WTC11 (cell line): Measurements from ENCODE around the gene KRABD2.

Source experiments
- ATAC-seq: fragments of 200-7000 bp; cut with Tn5 transposase; 2 replicates; pipeline ENCODE4 v1.10.0; 2021; ENCODE audit warnings: mild to moderate bottlenecking, moderate library complexity
- CTCF ChIA-PET: fragments of 300-600 bp; sonication (Branson Sonifier 250); formaldehyde crosslinking; loops from one replicate; lab custom pipeline; 2021; ENCODE audit warnings: antibody characterized with exemption; lab: Charles Lee
- POLR2A ChIA-PET: fragments of 350-600 bp; sonication (Branson Sonifier 250); formaldehyde crosslinking; loops from one replicate; lab custom pipeline; 2021; ENCODE audit warnings: antibody characterized with exemption; lab: Charles Lee
- DNase-seq: peaks from one replicate; pipeline ENCODE4 v3.0.0; 2021; ENCODE audit warnings: low spot score
- H3K27ac Mint-ChIP-seq: 2 replicates; pipeline ENCODE4 v1.8.0; 2021; ENCODE audit warnings: mixed read lengths
- H3K27me3 Mint-ChIP-seq: 2 replicates; pipeline ENCODE4 v1.8.0; 2021; ENCODE audit warnings: low read depth, mild to moderate bottlenecking, moderate library complexity, mixed read lengths
- H3K36me3 Mint-ChIP-seq: 2 replicates; pipeline ENCODE4 v1.8.0; 2021; ENCODE audit warnings: mixed read lengths
- H3K4me1 Mint-ChIP-seq: 2 replicates; pipeline ENCODE4 v1.8.0; 2022; ENCODE audit warnings: mixed read lengths
- H3K4me3 Mint-ChIP-seq: 2 replicates; pipeline ENCODE4 v1.8.0; 2021; ENCODE audit warnings: mild to moderate bottlenecking, moderate library complexity, mixed read lengths
- H3K9me3 Mint-ChIP-seq: 2 replicates; pipeline ENCODE4 v1.8.0; 2021; ENCODE audit warnings: mixed read lengths
- ATF1 ChIP-seq: sonication (generic); formaldehyde crosslinking; IDR thresholded peaks from 2 replicates; pipeline ENCODE4 v1.8.1; 2023; ENCODE audit warnings: mild to moderate bottlenecking, moderate library complexity, missing genetic modification reagents
- CREM ChIP-seq: sonication (generic); formaldehyde crosslinking; IDR thresholded peaks from 2 replicates; pipeline ENCODE4 v1.8.1; 2022; ENCODE audit warnings: mild to moderate bottlenecking, missing genetic modification reagents, moderate library complexity
- ELF4 ChIP-seq: sonication (generic); formaldehyde crosslinking; IDR thresholded peaks from 2 replicates; pipeline ENCODE4 v1.8.1; 2022; ENCODE audit warnings: low read depth, mild to moderate bottlenecking, moderate library complexity, missing genetic modification reagents
- FOXK1 ChIP-seq: sonication (generic); formaldehyde crosslinking; IDR thresholded peaks from 2 replicates; pipeline ENCODE4 v1.8.0; 2022; ENCODE audit warnings: mild to moderate bottlenecking, moderate library complexity, missing genetic modification reagents
- MYBL2 ChIP-seq: sonication (generic); formaldehyde crosslinking; IDR thresholded peaks from 2 replicates; pipeline ENCODE4 v1.8.1; 2023; ENCODE audit warnings: mild to moderate bottlenecking, moderate library complexity, missing genetic modification reagents
- NFATC4 ChIP-seq: fragments of 250-450 bp; sonication (Bioruptor Pico); IDR thresholded peaks from 2 replicates; pipeline ENCODE4 v1.9.0; 2021; ENCODE audit warnings: mild to moderate bottlenecking
- NFE2L1 ChIP-seq: sonication (generic); formaldehyde crosslinking; IDR thresholded peaks from 2 replicates; pipeline ENCODE4 v1.8.1; 2023; ENCODE audit warnings: missing genetic modification reagents
- NFYB ChIP-seq: sonication (generic); formaldehyde crosslinking; conservative IDR thresholded peaks from 2 replicates; pipeline ENCODE4 v1.8.0; 2022; ENCODE audit warnings: low read depth, missing genetic modification reagents
- NR2C2 ChIP-seq: sonication (generic); formaldehyde crosslinking; IDR thresholded peaks from 2 replicates; pipeline ENCODE4 v1.8.0; 2022; ENCODE audit warnings: mild to moderate bottlenecking, missing genetic modification reagents
- PRRX2 ChIP-seq: fragments of 250-450 bp; sonication (Bioruptor Pico); IDR thresholded peaks from 2 replicates; pipeline ENCODE4 v1.8.0; 2021; ENCODE audit warnings: mild to moderate bottlenecking
- SMAD3 ChIP-seq: sonication (generic); formaldehyde crosslinking; IDR thresholded peaks from 2 replicates; pipeline ENCODE4 v1.8.0; 2022; ENCODE audit warnings: missing genetic modification reagents, mild to moderate bottlenecking, borderline replicate concordance
- SMAD4 ChIP-seq: sonication (generic); formaldehyde crosslinking; IDR thresholded peaks from 2 replicates; pipeline ENCODE4 v1.8.0; 2022; ENCODE audit warnings: mild to moderate bottlenecking, missing genetic modification reagents
- ZNF232 ChIP-seq: sonication (generic); formaldehyde crosslinking; IDR thresholded peaks from 2 replicates; pipeline ENCODE4 v1.8.0; 2022; ENCODE audit warnings: mild to moderate bottlenecking, missing genetic modification reagents
- ZNF396 ChIP-seq: fragments of 250-450 bp; sonication (Bioruptor Pico); IDR thresholded peaks from 2 replicates; pipeline ENCODE4 v1.8.0; 2021; ENCODE audit warnings: mild to moderate bottlenecking, moderate library complexity, borderline replicate concordance
- TF ChIP-seq, protein P1 (sequence below): sonication (generic); formaldehyde crosslinking; conservative IDR thresholded peaks from 2 replicates; pipeline ENCODE4 v1.8.1; 2022; ENCODE audit warnings: mild to moderate bottlenecking, missing genetic modification reagents
- TF ChIP-seq, protein P2 (sequence below): sonication (generic); formaldehyde crosslinking; IDR thresholded peaks from 2 replicates; pipeline ENCODE4 v1.8.1; 2023; ENCODE audit warnings: mild to moderate bottlenecking, missing genetic modification reagents
- TF ChIP-seq, protein P3 (sequence below): sonication (generic); formaldehyde crosslinking; IDR thresholded peaks from 2 replicates; pipeline ENCODE4 v1.8.1; 2022; ENCODE audit warnings: low read depth, missing genetic modification reagents, borderline replicate concordance
- TF ChIP-seq, protein P4 (sequence below): sonication (generic); formaldehyde crosslinking; IDR thresholded peaks from 2 replicates; pipeline ENCODE4 v1.8.1; 2022; ENCODE audit warnings: mild to moderate bottlenecking, moderate library complexity, missing genetic modification reagents
- TF ChIP-seq, protein P5 (sequence below): sonication (generic); formaldehyde crosslinking; IDR thresholded peaks from 2 replicates; pipeline ENCODE4 v1.8.1; 2023; ENCODE audit warnings: mild to moderate bottlenecking, moderate library complexity, missing genetic modification reagents
- TF ChIP-seq, protein P6 (sequence below): fragments of 200-600 bp; IDR thresholded peaks from 2 replicates; pipeline ENCODE4 v1.8.0; 2022; ENCODE audit warnings: antibody characterized with exemption

Gene KRABD2

DNA sequence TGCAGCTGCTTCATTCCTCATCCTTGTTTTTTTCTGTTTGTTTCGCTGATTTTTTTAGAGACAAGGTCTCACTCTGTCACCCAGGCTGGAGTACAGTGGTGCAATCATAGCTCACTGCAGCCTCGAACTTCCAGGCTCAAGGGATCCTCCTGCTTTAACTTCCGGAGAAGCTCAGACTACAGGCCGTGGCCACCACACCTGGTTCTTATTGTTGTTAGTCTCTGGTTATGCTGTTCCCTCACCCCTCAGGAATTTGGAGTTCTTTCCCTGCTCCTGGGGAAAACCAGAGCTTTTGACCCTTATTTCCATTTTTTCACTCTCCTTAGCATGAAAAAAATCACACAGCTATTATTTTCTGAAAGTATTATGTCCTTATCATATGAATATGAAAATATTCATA is 35.0 kb downstream of the KRABD2 start:
- H3K36me3 Mint-ChIP-seq, result no peaks in the 10 kb centered on the region
- CTCF ChIA-PET, result interaction anchor here (0.6 to 1.3 kb wide), 7 partner anchors 15 to 46 kb away, joined by 3 to 4 read pairs (median 3); partner anchors contain the start of genes KRABD2 and SLC25A35
- no peak for DNase-seq
- POLR2A ChIA-PET, result interaction anchor here (0.6 to 1.2 kb wide), 4 partner anchors 13 to 46 kb away, joined by 3 to 4 read pairs (median 3); partner anchors contain the start of genes KRABD2 and SLC25A35
- H3K4me3 Mint-ChIP-seq, result no peak overlapping the region
- H3K27ac Mint-ChIP-seq, result peak overlapping the region; percentile 92
- TF ChIP-seq ZNF232 (CRISPR knock-in tag), result no peak
- TF ChIP-seq FOXK1, result no peak
- no peak for TF ChIP-seq NR2C2
- no peak for TF ChIP-seq ATF1 (CRISPR knock-in tag)
- no peak for TF ChIP-seq SMAD3 (CRISPR knock-in tag)
- TF ChIP-seq ELF4 (CRISPR knock-in tag), result no peak
- TF ChIP-seq, protein P1, sequence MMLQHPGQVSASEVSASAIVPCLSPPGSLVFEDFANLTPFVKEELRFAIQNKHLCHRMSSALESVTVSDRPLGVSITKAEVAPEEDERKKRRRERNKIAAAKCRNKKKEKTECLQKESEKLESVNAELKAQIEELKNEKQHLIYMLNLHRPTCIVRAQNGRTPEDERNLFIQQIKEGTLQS (CRISPR knock-in tag), result no peak
- TF ChIP-seq, protein P2, sequence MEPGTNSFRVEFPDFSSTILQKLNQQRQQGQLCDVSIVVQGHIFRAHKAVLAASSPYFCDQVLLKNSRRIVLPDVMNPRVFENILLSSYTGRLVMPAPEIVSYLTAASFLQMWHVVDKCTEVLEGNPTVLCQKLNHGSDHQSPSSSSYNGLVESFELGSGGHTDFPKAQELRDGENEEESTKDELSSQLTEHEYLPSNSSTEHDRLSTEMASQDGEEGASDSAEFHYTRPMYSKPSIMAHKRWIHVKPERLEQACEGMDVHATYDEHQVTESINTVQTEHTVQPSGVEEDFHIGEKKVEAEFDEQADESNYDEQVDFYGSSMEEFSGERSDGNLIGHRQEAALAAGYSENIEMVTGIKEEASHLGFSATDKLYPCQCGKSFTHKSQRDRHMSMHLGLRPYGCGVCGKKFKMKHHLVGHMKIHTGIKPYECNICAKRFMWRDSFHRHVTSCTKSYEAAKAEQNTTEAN (CRISPR knock-in tag), result no peak
- TF ChIP-seq NFATC4 (CRISPR knock-in tag), result no peak
- TF ChIP-seq CREM (CRISPR knock-in tag), result no peak
- peak; percentile 73 for ATAC-seq
- H3K9me3 Mint-ChIP-seq, result no peaks in the 10 kb centered on the region
- H3K27me3 Mint-ChIP-seq, result no peaks in the 10 kb centered on the region
- H3K4me1 Mint-ChIP-seq, result peaks cover 19% of the 10 kb centered on the region

DNA sequence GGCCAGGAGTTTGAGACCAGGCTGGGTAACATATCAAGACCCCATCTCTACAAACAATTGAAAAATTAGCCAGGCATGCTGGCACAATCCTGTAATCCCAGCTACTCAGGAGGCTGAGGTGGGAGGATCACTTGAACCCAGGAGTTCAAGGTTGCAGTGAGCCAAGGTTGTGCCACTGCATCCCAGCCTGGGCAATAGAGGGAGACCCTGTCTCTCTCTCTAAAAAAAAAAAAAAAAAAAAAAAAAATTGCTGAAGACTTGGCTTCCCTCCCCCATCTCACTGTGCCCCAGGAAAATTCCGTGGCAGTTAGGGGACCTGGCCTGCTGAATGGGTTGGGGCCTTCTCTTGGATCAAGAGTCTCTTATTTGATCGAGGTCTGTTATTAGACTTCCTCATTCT is 37.0 kb downstream of the KRABD2 start, which contains the start of gene ODF4:
Gene ODF4 (plus strand): TSS at position 301 of the 400 bp plus-strand sequence. CDS start 212 bp downstream, outside the sequence.
- ChIA-PET POLR2A (interaction anchor here (1.4 to 1.6 kb wide), 2 partner anchors 7 to 38 kb away, joined by 4 to 7 read pairs; partner anchors contain the start of gene KRABD2), CTCF (interaction anchor here (1.2 to 3.9 kb wide), 2 partner anchors 13 to 44 kb away, joined by 4 to 34 read pairs; no protein-coding TSS in a partner anchor)
- no peak for DNase-seq
- H3K4me1 Mint-ChIP-seq, result peaks cover 19% of the 10 kb centered on the region
- no peaks in the 10 kb centered on the region for H3K27me3 Mint-ChIP-seq
- H3K4me3 Mint-ChIP-seq, result no peak within 1 kb of the TSS
- TF ChIP-seq MYBL2 (CRISPR knock-in tag), result no peak
- TF ChIP-seq, protein P2 (CRISPR knock-in tag), result no peak
- no peak for TF ChIP-seq ZNF396 (CRISPR knock-in tag)
- TF ChIP-seq, protein P3, sequence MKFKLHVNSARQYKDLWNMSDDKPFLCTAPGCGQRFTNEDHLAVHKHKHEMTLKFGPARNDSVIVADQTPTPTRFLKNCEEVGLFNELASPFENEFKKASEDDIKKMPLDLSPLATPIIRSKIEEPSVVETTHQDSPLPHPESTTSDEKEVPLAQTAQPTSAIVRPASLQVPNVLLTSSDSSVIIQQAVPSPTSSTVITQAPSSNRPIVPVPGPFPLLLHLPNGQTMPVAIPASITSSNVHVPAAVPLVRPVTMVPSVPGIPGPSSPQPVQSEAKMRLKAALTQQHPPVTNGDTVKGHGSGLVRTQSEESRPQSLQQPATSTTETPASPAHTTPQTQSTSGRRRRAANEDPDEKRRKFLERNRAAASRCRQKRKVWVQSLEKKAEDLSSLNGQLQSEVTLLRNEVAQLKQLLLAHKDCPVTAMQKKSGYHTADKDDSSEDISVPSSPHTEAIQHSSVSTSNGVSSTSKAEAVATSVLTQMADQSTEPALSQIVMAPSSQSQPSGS (CRISPR knock-in tag), result no peak
- TF ChIP-seq NFYB (CRISPR knock-in tag), result no peak
- TF ChIP-seq, protein P4, sequence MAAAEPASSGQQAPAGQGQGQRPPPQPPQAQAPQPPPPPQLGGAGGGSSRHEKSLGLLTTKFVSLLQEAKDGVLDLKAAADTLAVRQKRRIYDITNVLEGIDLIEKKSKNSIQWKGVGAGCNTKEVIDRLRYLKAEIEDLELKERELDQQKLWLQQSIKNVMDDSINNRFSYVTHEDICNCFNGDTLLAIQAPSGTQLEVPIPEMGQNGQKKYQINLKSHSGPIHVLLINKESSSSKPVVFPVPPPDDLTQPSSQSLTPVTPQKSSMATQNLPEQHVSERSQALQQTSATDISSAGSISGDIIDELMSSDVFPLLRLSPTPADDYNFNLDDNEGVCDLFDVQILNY, result no peak
- no peak for TF ChIP-seq SMAD4 (CRISPR knock-in tag)
- TF ChIP-seq, protein P5, sequence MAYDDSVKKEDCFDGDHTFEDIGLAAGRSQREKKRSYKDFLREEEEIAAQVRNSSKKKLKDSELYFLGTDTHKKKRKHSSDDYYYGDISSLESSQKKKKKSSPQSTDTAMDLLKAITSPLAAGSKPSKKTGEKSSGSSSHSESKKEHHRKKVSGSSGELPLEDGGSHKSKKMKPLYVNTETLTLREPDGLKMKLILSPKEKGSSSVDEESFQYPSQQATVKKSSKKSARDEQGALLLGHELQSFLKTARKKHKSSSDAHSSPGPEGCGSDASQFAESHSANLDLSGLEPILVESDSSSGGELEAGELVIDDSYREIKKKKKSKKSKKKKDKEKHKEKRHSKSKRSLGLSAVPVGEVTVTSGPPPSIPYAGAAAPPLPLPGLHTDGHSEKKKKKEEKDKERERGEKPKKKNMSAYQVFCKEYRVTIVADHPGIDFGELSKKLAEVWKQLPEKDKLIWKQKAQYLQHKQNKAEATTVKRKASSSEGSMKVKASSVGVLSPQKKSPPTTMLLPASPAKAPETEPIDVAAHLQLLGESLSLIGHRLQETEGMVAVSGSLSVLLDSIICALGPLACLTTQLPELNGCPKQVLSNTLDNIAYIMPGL, result no peak
- TF ChIP-seq, protein P6, sequence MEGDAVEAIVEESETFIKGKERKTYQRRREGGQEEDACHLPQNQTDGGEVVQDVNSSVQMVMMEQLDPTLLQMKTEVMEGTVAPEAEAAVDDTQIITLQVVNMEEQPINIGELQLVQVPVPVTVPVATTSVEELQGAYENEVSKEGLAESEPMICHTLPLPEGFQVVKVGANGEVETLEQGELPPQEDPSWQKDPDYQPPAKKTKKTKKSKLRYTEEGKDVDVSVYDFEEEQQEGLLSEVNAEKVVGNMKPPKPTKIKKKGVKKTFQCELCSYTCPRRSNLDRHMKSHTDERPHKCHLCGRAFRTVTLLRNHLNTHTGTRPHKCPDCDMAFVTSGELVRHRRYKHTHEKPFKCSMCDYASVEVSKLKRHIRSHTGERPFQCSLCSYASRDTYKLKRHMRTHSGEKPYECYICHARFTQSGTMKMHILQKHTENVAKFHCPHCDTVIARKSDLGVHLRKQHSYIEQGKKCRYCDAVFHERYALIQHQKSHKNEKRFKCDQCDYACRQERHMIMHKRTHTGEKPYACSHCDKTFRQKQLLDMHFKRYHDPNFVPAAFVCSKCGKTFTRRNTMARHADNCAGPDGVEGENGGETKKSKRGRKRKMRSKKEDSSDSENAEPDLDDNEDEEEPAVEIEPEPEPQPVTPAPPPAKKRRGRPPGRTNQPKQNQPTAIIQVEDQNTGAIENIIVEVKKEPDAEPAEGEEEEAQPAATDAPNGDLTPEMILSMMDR, result no peak
- TF ChIP-seq NFE2L1 (CRISPR knock-in tag), result no peak
- TF ChIP-seq PRRX2 (CRISPR knock-in tag), result no peak
- H3K36me3 Mint-ChIP-seq, result no peaks in the 10 kb centered on the region
- peak within 1 kb of the TSS; percentile 60 for H3K27ac Mint-ChIP-seq
- no peak for ATAC-seq
- no peaks in the 10 kb centered on the region for H3K9me3 Mint-ChIP-seq
